SK-N-SH treated with all-trans-retinoic acid at 6 μM for 48 hours (cell line): Measurements from ENCODE around the gene LATS1.

Experiments
- ATAC-seq: fragments of 200-7000 bp; cut with Tn5 transposase; 3 replicates; pipeline ENCODE4 v1.9.1; 2020; ENCODE audit warnings: mild to moderate bottlenecking, moderate library complexity
- ARNTL ChIP-seq: fragments of 450-650 bp; formaldehyde crosslinking; IDR thresholded peaks from 2 replicates; pipeline ENCODE4 v1.5.0; 2020; ENCODE audit warnings: low read depth, mild to moderate bottlenecking, moderate library complexity, borderline replicate concordance
- BACH2 ChIP-seq: fragments of 250-450 bp; sonication (Bioruptor Pico); IDR thresholded peaks from 2 replicates; pipeline ENCODE4 v1.9.0; 2021; ENCODE audit warnings: mild to moderate bottlenecking, borderline replicate concordance
- GLIS3 ChIP-seq: fragments of 250-450 bp; sonication (Bioruptor Pico); IDR thresholded peaks from 2 replicates; pipeline ENCODE4 v1.5.0; 2020; ENCODE audit warnings: mild to moderate bottlenecking, moderate library complexity
- OSR1 ChIP-seq: fragments of 250-450 bp; sonication (Bioruptor Pico); IDR thresholded peaks from 2 replicates; pipeline ENCODE4 v1.8.0; 2022; ENCODE audit warnings: moderate library complexity, mild to moderate bottlenecking, inconsistent platforms
- PPARA ChIP-seq: fragments of 250-450 bp; sonication (Bioruptor Pico); IDR thresholded peaks from 2 replicates; pipeline ENCODE4 v1.5.0; 2020; ENCODE audit warnings: mild to moderate bottlenecking, borderline replicate concordance
- SNAI2 ChIP-seq: fragments of 250-450 bp; sonication (Bioruptor Pico); IDR thresholded peaks from 2 replicates; pipeline ENCODE4 v1.5.0; 2020; ENCODE audit warnings: mild to moderate bottlenecking, moderate library complexity
- TCF4 ChIP-seq: fragments of 250-450 bp; sonication (Bioruptor Pico); IDR thresholded peaks from 2 replicates; pipeline ENCODE4 v1.8.0; 2021; ENCODE audit warnings: mild to moderate bottlenecking, moderate library complexity, borderline replicate concordance
- TOX ChIP-seq: fragments of 250-450 bp; sonication (Bioruptor Pico); IDR thresholded peaks from 2 replicates; pipeline ENCODE4 v1.8.0; 2021; ENCODE audit warnings: mild to moderate bottlenecking, moderate library complexity, borderline replicate concordance
- ZC3H10 ChIP-seq: fragments of 250-450 bp; sonication (Bioruptor Pico); IDR thresholded peaks from 2 replicates; pipeline ENCODE4 v1.5.1; 2021; ENCODE audit warnings: mild to moderate bottlenecking, moderate library complexity
- ZFP30 ChIP-seq: fragments of 450-650 bp; formaldehyde crosslinking; IDR thresholded peaks from 2 replicates; pipeline ENCODE4 v1.5.0; 2022; ENCODE audit warnings: mild to moderate bottlenecking, moderate library complexity
- ZNF565 ChIP-seq: fragments of 450-650 bp; formaldehyde crosslinking; conservative IDR thresholded peaks from 2 replicates; pipeline ENCODE4 v1.5.0; 2020; ENCODE audit warnings: low read depth, mild to moderate bottlenecking, moderate library complexity
- ZNF70 ChIP-seq: fragments of 450-650 bp; formaldehyde crosslinking; IDR thresholded peaks from 2 replicates; pipeline ENCODE4 v1.5.0; 2020; ENCODE audit warnings: mild to moderate bottlenecking, moderate library complexity
- ZNF8 ChIP-seq: fragments of 450-650 bp; formaldehyde crosslinking; IDR thresholded peaks from 2 replicates; pipeline ENCODE4 v1.5.0; 2020; ENCODE audit warnings: mild to moderate bottlenecking, moderate library complexity
- TF ChIP-seq, protein P1 (sequence below): fragments of 250-450 bp; sonication (Bioruptor Pico); IDR thresholded peaks from 2 replicates; pipeline ENCODE4 v1.5.0; 2020; ENCODE audit warnings: mild to moderate bottlenecking, moderate library complexity
- TF ChIP-seq, protein P2 (sequence below): fragments of 250-450 bp; sonication (Bioruptor Pico); IDR thresholded peaks from 2 replicates; pipeline ENCODE4 v1.8.0; 2021; ENCODE audit warnings: low read depth, mild to moderate bottlenecking, moderate library complexity, borderline replicate concordance
- TF ChIP-seq, protein P3 (sequence below): fragments of 250-450 bp; sonication (Bioruptor Pico); IDR thresholded peaks from 2 replicates; pipeline ENCODE4 v1.5.1; 2020; ENCODE audit warnings: low read depth, mild to moderate bottlenecking, moderate library complexity
- TF ChIP-seq, protein P4 (sequence below): fragments of 250-450 bp; sonication (Bioruptor Pico); IDR thresholded peaks from 2 replicates; pipeline ENCODE4 v1.8.0; 2020; ENCODE audit warnings: mild to moderate bottlenecking, moderate library complexity, borderline replicate concordance

Gene LATS1

DNA sequence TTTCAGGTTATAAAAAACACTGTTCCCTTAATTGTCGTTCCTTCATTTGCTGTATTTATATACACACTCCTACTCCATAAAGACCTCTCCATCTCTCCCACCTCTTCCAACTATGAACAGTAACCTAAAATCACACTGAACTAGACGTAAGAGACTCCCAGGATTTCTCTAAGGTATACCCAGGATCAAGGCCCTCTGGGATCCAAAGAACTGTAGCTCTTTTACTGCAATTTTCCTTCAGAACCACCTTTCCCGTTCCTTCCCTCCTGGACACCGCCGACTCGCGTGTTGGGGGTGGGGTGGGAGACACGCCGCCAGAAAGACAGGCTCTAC is 680 bp downstream of the LATS1 start:
- TF ChIP-seq ZNF8 (CRISPR knock-in tag), result no peak
- TF ChIP-seq, protein P1, sequence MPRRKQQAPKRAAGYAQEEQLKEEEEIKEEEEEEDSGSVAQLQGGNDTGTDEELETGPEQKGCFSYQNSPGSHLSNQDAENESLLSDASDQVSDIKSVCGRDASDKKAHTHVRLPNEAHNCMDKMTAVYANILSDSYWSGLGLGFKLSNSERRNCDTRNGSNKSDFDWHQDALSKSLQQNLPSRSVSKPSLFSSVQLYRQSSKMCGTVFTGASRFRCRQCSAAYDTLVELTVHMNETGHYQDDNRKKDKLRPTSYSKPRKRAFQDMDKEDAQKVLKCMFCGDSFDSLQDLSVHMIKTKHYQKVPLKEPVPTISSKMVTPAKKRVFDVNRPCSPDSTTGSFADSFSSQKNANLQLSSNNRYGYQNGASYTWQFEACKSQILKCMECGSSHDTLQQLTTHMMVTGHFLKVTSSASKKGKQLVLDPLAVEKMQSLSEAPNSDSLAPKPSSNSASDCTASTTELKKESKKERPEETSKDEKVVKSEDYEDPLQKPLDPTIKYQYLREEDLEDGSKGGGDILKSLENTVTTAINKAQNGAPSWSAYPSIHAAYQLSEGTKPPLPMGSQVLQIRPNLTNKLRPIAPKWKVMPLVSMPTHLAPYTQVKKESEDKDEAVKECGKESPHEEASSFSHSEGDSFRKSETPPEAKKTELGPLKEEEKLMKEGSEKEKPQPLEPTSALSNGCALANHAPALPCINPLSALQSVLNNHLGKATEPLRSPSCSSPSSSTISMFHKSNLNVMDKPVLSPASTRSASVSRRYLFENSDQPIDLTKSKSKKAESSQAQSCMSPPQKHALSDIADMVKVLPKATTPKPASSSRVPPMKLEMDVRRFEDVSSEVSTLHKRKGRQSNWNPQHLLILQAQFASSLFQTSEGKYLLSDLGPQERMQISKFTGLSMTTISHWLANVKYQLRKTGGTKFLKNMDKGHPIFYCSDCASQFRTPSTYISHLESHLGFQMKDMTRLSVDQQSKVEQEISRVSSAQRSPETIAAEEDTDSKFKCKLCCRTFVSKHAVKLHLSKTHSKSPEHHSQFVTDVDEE (CRISPR knock-in tag), result no peak
- TF ChIP-seq ZNF565 (CRISPR knock-in tag), result no peak
- no peak for TF ChIP-seq BACH2 (CRISPR knock-in tag)
- TF ChIP-seq ZC3H10, result no peak
- TF ChIP-seq ARNTL, result no peak
- no peak for TF ChIP-seq ZFP30 (CRISPR knock-in tag)
- ATAC-seq, result no peak; the same call in 2 of the 3 replicates

DNA sequence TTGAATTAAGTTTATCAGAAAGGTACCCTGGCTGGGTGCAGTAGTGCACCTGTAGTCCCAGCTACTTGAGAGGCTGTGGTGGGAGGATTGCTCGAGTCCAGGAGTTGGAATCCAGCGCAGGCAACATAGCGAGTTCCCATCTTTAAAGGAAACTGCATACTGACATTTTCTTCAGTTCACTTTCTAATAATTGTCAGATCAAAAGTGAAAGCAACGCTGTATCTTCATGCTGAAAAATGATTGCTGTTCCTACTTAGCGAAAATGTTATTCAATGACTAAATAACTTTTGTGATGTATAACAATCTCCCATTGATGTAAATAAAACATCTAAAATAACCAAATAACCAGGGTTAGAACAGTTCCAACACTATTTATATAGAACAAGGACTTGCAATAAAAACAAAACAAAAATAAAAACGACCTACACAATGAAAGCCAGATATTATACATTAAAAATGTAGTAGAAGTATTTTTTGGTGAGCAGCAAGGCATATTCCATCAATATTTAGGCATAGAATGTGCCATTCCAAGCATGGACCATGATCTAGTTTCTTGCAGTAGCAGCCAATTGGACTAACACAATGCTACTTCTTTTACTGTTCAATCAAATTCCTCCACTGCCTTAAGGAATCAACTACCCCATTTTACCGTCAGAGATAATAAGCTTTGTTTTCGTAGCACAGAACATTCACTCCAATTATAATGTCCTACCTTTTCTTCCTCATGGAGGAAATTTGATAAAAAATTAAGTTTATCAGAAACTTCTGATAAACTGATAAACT is 1.5 kb downstream of the LATS1 start:
- TF ChIP-seq ZNF70 (no peak), ZFP30 (CRISPR knock-in tag) (no peak)
- ATAC-seq, result no peak

DNA sequence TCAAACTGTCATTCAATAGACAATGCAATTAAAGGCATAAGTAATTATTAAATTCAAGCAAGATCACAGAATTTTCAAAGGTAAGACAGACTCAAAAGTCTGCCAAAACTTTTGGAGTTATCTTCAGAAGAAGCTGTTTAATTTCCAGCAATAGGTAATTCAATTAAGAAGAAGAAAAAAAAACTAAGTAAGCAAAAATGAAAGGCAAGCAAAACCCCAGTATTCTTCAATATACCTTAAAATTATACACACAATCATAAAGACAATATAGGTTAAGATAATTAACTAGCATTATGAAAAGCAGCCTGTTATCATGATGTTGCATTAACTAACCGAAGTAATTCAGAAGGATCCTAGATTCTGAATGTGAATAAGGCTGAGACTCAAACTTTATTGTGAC is 3.5 kb downstream of the LATS1 start:
- no peak for ATAC-seq
- TF ChIP-seq BACH2 (CRISPR knock-in tag) (no peak), GLIS3 (no peak), OSR1 (CRISPR knock-in tag) (no peak), TOX (CRISPR knock-in tag) (no peak)
- TF ChIP-seq, protein P2, sequence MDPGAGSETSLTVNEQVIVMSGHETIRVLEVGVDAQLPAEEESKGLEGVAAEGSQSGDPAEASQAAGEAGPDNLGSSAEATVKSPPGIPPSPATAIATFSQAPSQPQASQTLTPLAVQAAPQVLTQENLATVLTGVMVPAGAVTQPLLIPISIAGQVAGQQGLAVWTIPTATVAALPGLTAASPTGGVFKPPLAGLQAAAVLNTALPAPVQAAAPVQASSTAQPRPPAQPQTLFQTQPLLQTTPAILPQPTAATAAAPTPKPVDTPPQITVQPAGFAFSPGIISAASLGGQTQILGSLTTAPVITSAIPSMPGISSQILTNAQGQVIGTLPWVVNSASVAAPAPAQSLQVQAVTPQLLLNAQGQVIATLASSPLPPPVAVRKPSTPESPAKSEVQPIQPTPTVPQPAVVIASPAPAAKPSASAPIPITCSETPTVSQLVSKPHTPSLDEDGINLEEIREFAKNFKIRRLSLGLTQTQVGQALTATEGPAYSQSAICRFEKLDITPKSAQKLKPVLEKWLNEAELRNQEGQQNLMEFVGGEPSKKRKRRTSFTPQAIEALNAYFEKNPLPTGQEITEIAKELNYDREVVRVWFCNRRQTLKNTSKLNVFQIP (CRISPR knock-in tag), result no peak

DNA sequence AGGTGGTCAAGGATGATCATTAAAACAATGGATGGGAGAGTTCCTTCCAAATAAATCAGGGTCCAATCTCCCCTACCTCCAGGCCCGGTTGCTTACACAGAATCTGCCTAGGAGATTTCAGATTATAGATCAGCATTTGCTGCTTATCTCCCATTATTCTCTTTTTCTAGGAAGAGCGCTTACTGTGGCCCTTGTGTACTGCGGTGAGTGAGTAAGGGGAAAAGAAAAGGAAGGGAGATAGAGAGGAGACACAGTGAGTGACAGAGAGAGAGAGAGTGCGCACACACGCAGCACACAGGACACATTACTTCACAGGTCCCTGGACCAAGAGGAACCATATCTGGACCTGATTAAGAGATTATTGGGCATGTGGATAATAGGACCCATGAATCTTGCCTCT is 6.2 kb downstream of the LATS1 start:
- TF ChIP-seq, protein P1 (CRISPR knock-in tag), result no peak
- no peak for TF ChIP-seq GLIS3
- no peak for ATAC-seq

DNA sequence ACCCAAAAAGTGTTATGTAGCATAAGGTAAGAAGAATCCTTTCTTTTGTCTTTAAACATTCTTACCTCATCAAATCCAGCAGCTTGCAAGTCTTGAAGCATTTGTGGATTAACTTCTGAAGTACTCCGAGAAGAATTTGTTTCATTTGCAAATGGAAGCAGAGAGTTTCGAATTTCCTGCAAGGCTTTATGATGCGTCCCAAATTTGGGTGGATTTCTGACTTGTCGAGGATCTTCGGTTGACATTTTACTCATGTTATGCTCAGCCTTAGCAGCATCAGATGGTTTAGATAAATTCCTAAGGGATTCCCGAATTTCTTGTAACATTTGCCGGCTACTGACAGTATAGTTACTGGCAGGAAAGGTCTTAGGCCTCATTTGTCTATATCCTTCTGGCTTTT is 16.2 kb downstream of the LATS1 start:
- ATAC-seq, result no peak
- no peak for TF ChIP-seq ZNF565 (CRISPR knock-in tag)
- TF ChIP-seq ZFP30 (CRISPR knock-in tag), result no peak
- TF ChIP-seq, protein P3, sequence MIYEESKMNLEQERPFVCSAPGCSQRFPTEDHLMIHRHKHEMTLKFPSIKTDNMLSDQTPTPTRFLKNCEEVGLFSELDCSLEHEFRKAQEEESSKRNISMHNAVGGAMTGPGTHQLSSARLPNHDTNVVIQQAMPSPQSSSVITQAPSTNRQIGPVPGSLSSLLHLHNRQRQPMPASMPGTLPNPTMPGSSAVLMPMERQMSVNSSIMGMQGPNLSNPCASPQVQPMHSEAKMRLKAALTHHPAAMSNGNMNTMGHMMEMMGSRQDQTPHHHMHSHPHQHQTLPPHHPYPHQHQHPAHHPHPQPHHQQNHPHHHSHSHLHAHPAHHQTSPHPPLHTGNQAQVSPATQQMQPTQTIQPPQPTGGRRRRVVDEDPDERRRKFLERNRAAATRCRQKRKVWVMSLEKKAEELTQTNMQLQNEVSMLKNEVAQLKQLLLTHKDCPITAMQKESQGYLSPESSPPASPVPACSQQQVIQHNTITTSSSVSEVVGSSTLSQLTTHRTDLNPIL (CRISPR knock-in tag), result no peak
- TF ChIP-seq BACH2 (CRISPR knock-in tag), result no peak
- TF ChIP-seq SNAI2, result no peak
- TF ChIP-seq OSR1 (CRISPR knock-in tag), result no peak
- TF ChIP-seq TOX (CRISPR knock-in tag), result no peak
- no peak for TF ChIP-seq TCF4 (CRISPR knock-in tag)
- no peak for TF ChIP-seq PPARA (CRISPR knock-in tag)
- TF ChIP-seq, protein P4, sequence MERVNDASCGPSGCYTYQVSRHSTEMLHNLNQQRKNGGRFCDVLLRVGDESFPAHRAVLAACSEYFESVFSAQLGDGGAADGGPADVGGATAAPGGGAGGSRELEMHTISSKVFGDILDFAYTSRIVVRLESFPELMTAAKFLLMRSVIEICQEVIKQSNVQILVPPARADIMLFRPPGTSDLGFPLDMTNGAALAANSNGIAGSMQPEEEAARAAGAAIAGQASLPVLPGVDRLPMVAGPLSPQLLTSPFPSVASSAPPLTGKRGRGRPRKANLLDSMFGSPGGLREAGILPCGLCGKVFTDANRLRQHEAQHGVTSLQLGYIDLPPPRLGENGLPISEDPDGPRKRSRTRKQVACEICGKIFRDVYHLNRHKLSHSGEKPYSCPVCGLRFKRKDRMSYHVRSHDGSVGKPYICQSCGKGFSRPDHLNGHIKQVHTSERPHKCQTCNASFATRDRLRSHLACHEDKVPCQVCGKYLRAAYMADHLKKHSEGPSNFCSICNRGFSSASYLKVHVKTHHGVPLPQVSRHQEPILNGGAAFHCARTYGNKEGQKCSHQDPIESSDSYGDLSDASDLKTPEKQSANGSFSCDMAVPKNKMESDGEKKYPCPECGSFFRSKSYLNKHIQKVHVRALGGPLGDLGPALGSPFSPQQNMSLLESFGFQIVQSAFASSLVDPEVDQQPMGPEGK (CRISPR knock-in tag), result no peak
- TF ChIP-seq, all 23 proteins: peak for 0
